Left lung (tissue), 10 donors: ENCODE measurements around the gene FAM171A2. TPM values are rescaled to one million over a fixed set of nuclear protein-coding genes. Genes with fewer than 3 reads are reported as not detected.
A peak's percentile ranks its signal among the peaks of the same experiment; 100 is the strongest.

Experiments used
- ATAC-seq: fragments of 200-7000 bp; cut with Tn5 transposase; one replicate; pipeline ENCODE4 v1.9.1; 2020; ENCODE audit warnings: moderate library complexity
- DNase-seq, 4 donors: peaks; one replicate each; pipeline ENCODE4 v3.0.0-alpha.2; 2013 to 2020
- H3K27ac ChIP-seq, 2 donors: fragments of 200-600 bp; sonication (generic) in 1 of 2; one replicate each; pipeline versions ENCODE4 v1.5.0 to v1.8.0; 2020 to 2021
- H3K27me3 ChIP-seq, 2 donors: fragments of 200-600 bp; sonication (generic) in 1 of 2; one replicate each; pipeline versions ENCODE4 v1.5.0 to v1.8.0; 2020 to 2021
- H3K36me3 ChIP-seq, 2 donors: fragments of 200-600 bp; sonication (generic) in 1 of 2; one replicate each; pipeline versions ENCODE4 v1.5.0 to v1.8.0; 2020 to 2021
- H3K4me1 ChIP-seq, 2 donors: fragments of 200-600 bp; one replicate each; pipeline ENCODE4 v1.8.0; 2021
- H3K4me3 ChIP-seq, 2 donors: fragments of 200-600 bp; sonication (generic) in 1 of 2; one replicate each; pipeline versions ENCODE4 v1.5.0 to v1.8.0; 2020 to 2021; ENCODE audit warnings: mild to moderate bottlenecking in 1 of 2
- H3K9me3 ChIP-seq, 2 donors: fragments of 200-600 bp; sonication (generic) in 1 of 2; one replicate each; pipeline versions ENCODE4 v1.5.0 to v1.8.0; 2020 to 2021
- CTCF ChIP-seq, 2 donors: fragments of 200-600 bp; sonication (generic) in 1 of 2; IDR thresholded peaks; one replicate each; pipeline versions ENCODE4 v1.5.0 to v1.8.0; 2021; ENCODE audit warnings: antibody characterized with exemption in 2 of 2
- intact Hi-C, 2 donors: fragments of 100-400 bp; cut with DNase I; formaldehyde crosslinking; loops; one replicate each; pipeline versions ENCODE4 v1.11.2 to v1.14.2; 2022
- polyA plus RNA-seq, 6 donors: library from polyadenylated mRNA; unstranded; fragments of 120-200 nt; gene quantifications; one replicate each; pipeline ENCODE4 v1.2.1, GENCODE V29; 2013; ENCODE audit not compliant: insufficient read length in 6 of 6
- total RNA-seq, 2 donors: library from RNA; stranded (reverse); fragmentation: NEBNext Ultra II Directional; extraction: Animal tissue kit (Norgen Biotek cat#: 25700); gene quantifications; one replicate each; pipeline ENCODE4 v1.2.1, GENCODE V29; 2021
- donor health status: DM: no; HTN: yes; CAD: no.
- donor health status: DM: no; HTN: no; CAD: no.

FAM171A2 gene
- total and polyA plus RNA-seq, 8 donors, result 1.4 to 34.0 (median 29.4) TPM

GRCh38 chr17:44387804-44388203, 24.2 kb upstream of the FAM171A2 start:
- Histone ChIP-seq H3K27ac (no peak overlapping the region), H3K27me3 (peaks cover 0 to 43% of the 10 kb centered on the region in 2 donors), H3K4me1 (peaks cover 12 to 17% of the 10 kb centered on the region in 2 donors), H3K9me3 (no peaks in the 10 kb centered on the region), H3K36me3 (no peaks in the 10 kb centered on the region), H3K4me3 (no peak overlapping the region)
- ATAC-seq, result no peak
- intact Hi-C loops, result no loop called here
- TF ChIP-seq CTCF (IDR thresholded peaks at IDR 0.05), result no peak
- no peak for DNase-seq

GRCh38 chr17:44386182-44386525, 22.5 kb upstream of the FAM171A2 start:
- H3K27ac ChIP-seq, result no peak overlapping the region

GRCh38 chr17:44385287-44386181, 21.9 kb upstream of the FAM171A2 start:
- peak; percentile 72 to 94 (median 88) for DNase-seq
- H3K4me3 ChIP-seq, result peak overlapping the region; percentile 46 to 47
- peak; percentile 98 for ATAC-seq
- H3K4me1 ChIP-seq, result peaks cover 12 to 17% of the 10 kb centered on the region in 2 donors
- H3K9me3 ChIP-seq, result no peaks in the 10 kb centered on the region
- peaks cover 0 to 49% of the 10 kb centered on the region in 2 donors for H3K27me3 ChIP-seq
- no peaks in the 10 kb centered on the region for H3K36me3 ChIP-seq
- H3K27ac ChIP-seq, result no peak overlapping the region
- intact Hi-C loops, result no loop called here
- TF ChIP-seq CTCF (IDR thresholded peaks at IDR 0.05), result no peak

More at GRCh38 chr17:44386182-44386525, 22.5 kb upstream of the FAM171A2 start:
- Histone ChIP-seq H3K4me1 (peaks cover 12 to 17% of the 10 kb centered on the region in 2 donors), H3K4me3 (peak overlapping the region; percentile 46 to 47), H3K36me3 (no peaks in the 10 kb centered on the region), H3K27me3 (peaks cover 0 to 49% of the 10 kb centered on the region in 2 donors), H3K9me3 (no peaks in the 10 kb centered on the region)
- no peak for DNase-seq
- TF ChIP-seq CTCF (IDR thresholded peaks at IDR 0.05), result no peak
- intact Hi-C loops, result no loop called here
- ATAC-seq, result no peak

GRCh38 chr17:44384823-44385286, 21.2 kb upstream of the FAM171A2 start:
- H3K9me3 ChIP-seq, result no peaks in the 10 kb centered on the region
- DNase-seq, result no peak
- no peak for TF ChIP-seq CTCF (IDR thresholded peaks at IDR 0.05)
- no peaks in the 10 kb centered on the region for H3K36me3 ChIP-seq
- no peak overlapping the region for H3K27ac ChIP-seq
- peak overlapping the region; percentile 46 to 47 for H3K4me3 ChIP-seq
- peaks cover 0 to 49% of the 10 kb centered on the region in 2 donors for H3K27me3 ChIP-seq
- no peak for ATAC-seq
- intact Hi-C loops, result no loop called here
- H3K4me1 ChIP-seq, result peaks cover 12 to 17% of the 10 kb centered on the region in 2 donors

GRCh38 chr17:44384281-44384822, 20.7 kb upstream of the FAM171A2 start:
- no peak for TF ChIP-seq CTCF (IDR thresholded peaks at IDR 0.05)
- Histone ChIP-seq H3K4me1 (peaks cover 12 to 17% of the 10 kb centered on the region in 2 donors), H3K36me3 (no peaks in the 10 kb centered on the region), H3K27ac (no peak overlapping the region), H3K9me3 (no peaks in the 10 kb centered on the region), H3K4me3 (peak overlapping the region in 1 of 2 donors; percentile 47), H3K27me3 (peaks cover 0 to 49% of the 10 kb centered on the region in 2 donors)
- intact Hi-C loops, result no loop called here
- ATAC-seq (no peak), DNase-seq (no peak)
